ENCODE measurements around the gene DDX52. TPM values are rescaled to one million over a fixed set of nuclear protein-coding genes. Genes with fewer than 3 reads are reported as not detected.

The DDX52 gene
- total and polyA plus RNA-seq, 2 of the 8 experiments (the other 6 are each of a cell fraction or from before 2014, with no cell fraction given), result 10.0 to 45.9 TPM

GRCh38 chr17:37567137-37567536 lies 76.1 kb downstream of the DDX52 start:
- 96% methylated on average over 2 of the region's 2 CpGs; no CpG with 5 or more reads in 1 of the 2 experiments for WGBS, 2 experiments (ENCODE audit: extremely low coverage in 1 of 2, insufficient coverage in 1 of 2, insufficient read length in 1 of 2, insufficient replicate concordance in 2 of 2, low coverage in 1 of 2, low lambda C conversion rate in 2 of 2, missing lambda C conversion rate in 1 of 2)
- Histone ChIP-seq H2AK5ac (ENCODE audit: low read depth, low read length) (no peak overlapping the region), H3K27ac (ENCODE audit: low read depth, low read length) (no peak overlapping the region), H2BK20ac (ENCODE audit: low read length) (no peak overlapping the region), H2BK120ac (replicated peaks; ENCODE audit: low read depth, low read length) (no peak overlapping the region), H4K20me1 (replicated peaks in 1 of 2; ENCODE audit: control insufficient read depth in 1 of 2, insufficient read depth in 2 of 2, low read length in 2 of 2) (peaks cover 0 to 2% of the 10 kb centered on the region in 2 experiments), H3K79me2 (ENCODE audit: control insufficient read depth in 1 of 2, insufficient read depth in 2 of 2, low read length in 2 of 2) (no peaks in the 10 kb centered on the region), H3K56ac (replicated peaks; ENCODE audit: insufficient read length, low read depth, low read length) (no peak overlapping the region), H2AFZ (ENCODE audit: low read length) (no peak overlapping the region), H3K18ac (ENCODE audit: extremely low read depth, low read length) (no peak overlapping the region), H2BK15ac (ENCODE audit: low read length) (no peak overlapping the region), H3K23ac (ENCODE audit: insufficient read length) (no peak overlapping the region), H3K9ac (replicated peaks in 1 of 4; ENCODE audit: extremely low read depth in 1 of 4, low read depth in 3 of 4, low read length in 3 of 4) (no peak overlapping the region), H2BK5ac (ENCODE audit: low read depth, low read length) (no peak overlapping the region), H3K27me3 (replicated peaks in 1 of 4; ENCODE audit: control insufficient read depth in 3 of 4, extremely low read depth in 1 of 4, insufficient read depth in 3 of 4, low read length in 3 of 4) (no peaks in the 10 kb centered on the region), H4K91ac (replicated peaks; ENCODE audit: insufficient read length, low read length) (no peak overlapping the region), H3K23me2 (ENCODE audit: low read depth, low read length) (no peaks in the 10 kb centered on the region), H3K14ac (ENCODE audit: insufficient read length) (no peak overlapping the region), H4K5ac (ENCODE audit: insufficient read length, low read depth, low read length) (no peak overlapping the region), H3K4me2 (ENCODE audit: insufficient read depth in 1 of 2, low read depth in 2 of 2, low read length in 2 of 2) (no peak overlapping the region), H4K8ac (ENCODE audit: extremely low read depth, insufficient read depth, low read length) (no peak overlapping the region), H3K4me3 (ENCODE audit: extremely low read depth in 1 of 4, insufficient read depth in 2 of 4, low read depth in 3 of 4, low read length in 4 of 4) (no peak overlapping the region), H3K79me1 (ENCODE audit: low read depth, low read length) (no peaks in the 10 kb centered on the region), H2BK12ac (ENCODE audit: low read depth, low read length) (no peak overlapping the region), H3K4me1 (replicated peaks in 1 of 4; ENCODE audit: control insufficient read depth in 3 of 4, insufficient read depth in 4 of 4, low read length in 3 of 4) (peaks cover 0 to 8% (median 3%) of the 10 kb centered on the region in 4 experiments; a peak in 3 of 7 replicates), H3K36me3 (ENCODE audit: control insufficient read depth in 2 of 4, insufficient read depth in 4 of 4, low read length in 3 of 4) (peaks cover 6 to 36% (median 20%) of the 10 kb centered on the region in 4 experiments; a peak in 7 of 8 replicates), H3K9me3 (ENCODE audit: insufficient read depth in 2 of 2, low read depth in 1 of 2, low read length in 1 of 2) (no peaks in the 10 kb centered on the region), H3K4ac (replicated peaks; ENCODE audit: insufficient read length, low read depth, low read length) (no peak overlapping the region)
- FAIRE-seq (no peak), DNase-seq (ENCODE audit: low read depth in 1 of 2, low spot score in 2 of 2) (no peak)
- POLR2A ChIA-PET (ENCODE audit: partially characterized antibody), result no interaction called here
- TF ChIP-seq CHD1 (IDR thresholded peaks at IDR 0.05; ENCODE audit: low read depth, low read length), result no peak
- no peak for TF ChIP-seq ATF3 (IDR thresholded peaks at IDR 0.05; ENCODE audit: insufficient read depth, low read depth, low read length)
- no peak for TF ChIP-seq CHD2 (IDR thresholded peaks at IDR 0.05; ENCODE audit: low read length)
- TF ChIP-seq HDAC2 (IDR thresholded peaks at IDR 0.05; ENCODE audit: borderline replicate concordance in 1 of 2, low read depth in 2 of 2, low read length in 2 of 2), result no peak
- TF ChIP-seq, protein P1, sequence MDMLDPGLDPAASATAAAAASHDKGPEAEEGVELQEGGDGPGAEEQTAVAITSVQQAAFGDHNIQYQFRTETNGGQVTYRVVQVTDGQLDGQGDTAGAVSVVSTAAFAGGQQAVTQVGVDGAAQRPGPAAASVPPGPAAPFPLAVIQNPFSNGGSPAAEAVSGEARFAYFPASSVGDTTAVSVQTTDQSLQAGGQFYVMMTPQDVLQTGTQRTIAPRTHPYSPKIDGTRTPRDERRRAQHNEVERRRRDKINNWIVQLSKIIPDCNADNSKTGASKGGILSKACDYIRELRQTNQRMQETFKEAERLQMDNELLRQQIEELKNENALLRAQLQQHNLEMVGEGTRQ (IDR thresholded peaks at IDR 0.05; ENCODE audit: low read length), result no peak
- TF ChIP-seq SUZ12 (IDR thresholded peaks at IDR 0.05; ENCODE audit: low read length), result no peak
- TF ChIP-seq, protein P2, sequence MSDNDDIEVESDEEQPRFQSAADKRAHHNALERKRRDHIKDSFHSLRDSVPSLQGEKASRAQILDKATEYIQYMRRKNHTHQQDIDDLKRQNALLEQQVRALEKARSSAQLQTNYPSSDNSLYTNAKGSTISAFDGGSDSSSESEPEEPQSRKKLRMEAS (IDR thresholded peaks at IDR 0.05), result no peak
- no peak for TF ChIP-seq NANOG (IDR thresholded peaks at IDR 0.05; ENCODE audit: insufficient read depth, low read depth, low read length, poor library complexity, severe bottlenecking)
- TF ChIP-seq BCL11A (IDR thresholded peaks at IDR 0.05; ENCODE audit: low read depth in 2 of 2, low read length in 2 of 2), result no peak
- CTCF ChIA-PET (ENCODE audit: partially characterized antibody), result interaction anchor here (0.7 kb wide), 1 partner anchor 40 kb away, joined by 3 read pairs; no protein-coding TSS in a partner anchor

Data from H1 (cell line).